Activated B cell treated with CpG ODN at 0.5 μM for 24 hours (primary cell): ENCODE results near the gene PKN3. TPM values are rescaled to one million over a fixed set of nuclear protein-coding genes. Genes with fewer than 3 reads are reported as not detected.
"Not testable (repeated sequence)": the region's sequence is repeated elsewhere in the genome, so short reads cannot be mapped to it uniquely, and the experiment has no call there.

Source experiments
- ATAC-seq: fragments of 200-7000 bp; cut with Tn5 transposase; one replicate; pipeline ENCODE4 v1.10.0; 2021; ENCODE audit warnings: low read depth, mild to moderate bottlenecking, moderate library complexity
- CTCF ChIA-PET: fragments of 350-600 bp; sonication (Branson Sonifier 250); formaldehyde crosslinking; loops from one replicate; lab custom pipeline; 2021; ENCODE audit warnings: antibody characterized with exemption; lab: Charles Lee
- POLR2A ChIA-PET: fragments of 350-600 bp; sonication (Branson Sonifier 250); formaldehyde crosslinking; loops from one replicate; lab custom pipeline; 2021; ENCODE audit warnings: antibody characterized with exemption; lab: Charles Lee
- DNase-seq: peaks from one replicate; pipeline ENCODE4 v3.0.0; 2022
- H3K27ac Mint-ChIP-seq: one replicate; pipeline ENCODE4 v1.8.0; 2020; ENCODE audit warnings: mixed read lengths
- H3K27me3 Mint-ChIP-seq: one replicate; pipeline ENCODE4 v1.8.0; 2021; ENCODE audit warnings: mixed read lengths
- H3K36me3 Mint-ChIP-seq: one replicate; pipeline ENCODE4 v1.8.0; 2021; ENCODE audit warnings: low read depth, mixed read lengths
- H3K4me1 Mint-ChIP-seq: one replicate; pipeline ENCODE4 v1.8.0; 2021; ENCODE audit warnings: mixed read lengths
- H3K4me3 Mint-ChIP-seq: one replicate; pipeline ENCODE4 v1.8.0; 2020; ENCODE audit warnings: mild to moderate bottlenecking, mixed read lengths
- H3K9me3 Mint-ChIP-seq: one replicate; pipeline ENCODE4 v1.8.0; 2020; ENCODE audit warnings: mixed read lengths
- CTCF ChIP-seq: fragments of 200-600 bp; IDR thresholded peaks from one replicate; pipeline ENCODE4 v1.8.0; 2022; ENCODE audit warnings: antibody characterized with exemption, mild to moderate bottlenecking
- intact Hi-C: fragments of 100-400 bp; cut with micrococcal nuclease; formaldehyde crosslinking; loops from one replicate; pipeline ENCODE4 v1.15.1; 2024
- total RNA-seq: library from RNA; stranded (reverse); gene quantifications from 2 replicates; pipeline ENCODE4 v1.2.3, GENCODE V29; 2022

Gene PKN3
- total RNA-seq, 1 donor from 2014 or later = 17.4 TPM

- Mint-ChIP-seq H3K36me3 (peaks cover 53% of the 10 kb centered on the region), H3K27me3 (no peaks in the 10 kb centered on the region), H3K4me3 (peak overlapping the region; percentile 98), H3K9me3 (no peaks in the 10 kb centered on the region), H3K27ac (peak overlapping the region; percentile 97), H3K4me1 (peaks cover 72% of the 10 kb centered on the region)
- no peak for TF ChIP-seq CTCF
- intact Hi-C loops = loop anchor here (1.0 to 10.0 kb wide), 7 partner anchors 12 to 365 kb away; partner anchors contain the start of genes COQ4, GLE1, KYAT1 and LRRC8A
- peak; percentile 32 for DNase-seq
- CTCF ChIA-PET = interaction anchor here (1.6 kb wide), 1 partner anchor 12 kb away, joined by 7 read pairs; the partner anchor contains the start of gene PKN3
- POLR2A ChIA-PET = interaction anchor here (0.6 to 3.8 kb wide), 23 partner anchors 9 to 662 kb away, joined by 3 to 16 read pairs (median 4); partner anchors contain the start of genes DYNC2I2, ENDOG, PKN3 and SPTAN1
- peak; percentile 2 for ATAC-seq
These were observed 12.3 kb upstream of the PKN3 start for GRCh38 chr9:128689820-128690683.

GRCh38 chr9:128690684-128691034 is 11.6 kb upstream of the PKN3 start:
- POLR2A ChIA-PET = interaction anchor here (0.6 to 3.8 kb wide), 7 partner anchors 10 to 111 kb away, joined by 4 to 16 read pairs (median 12); partner anchors contain the start of genes DYNC2I2, PKN3 and ZDHHC12
- ATAC-seq = no peak
- no peak for TF ChIP-seq CTCF
- peaks cover 57% of the 10 kb centered on the region for H3K36me3 Mint-ChIP-seq
- intact Hi-C loops = no loop called here
- DNase-seq = no peak
- peaks cover 66% of the 10 kb centered on the region for H3K4me1 Mint-ChIP-seq
- H3K4me3 Mint-ChIP-seq = peak overlapping the region; percentile 98
- H3K27ac Mint-ChIP-seq = peak overlapping the region; percentile 97
- CTCF ChIA-PET = interaction anchor here (1.6 kb wide), 1 partner anchor 12 kb away, joined by 7 read pairs; the partner anchor contains the start of gene PKN3
- no peaks in the 10 kb centered on the region for H3K9me3 Mint-ChIP-seq
- no peaks in the 10 kb centered on the region for H3K27me3 Mint-ChIP-seq

- ATAC-seq, DNase-seq, intact Hi-C loops, H3K9me3 Mint-ChIP-seq, H3K27me3 Mint-ChIP-seq: not testable (repeated sequence)
- peak overlapping the region; percentile 36 for H3K4me3 Mint-ChIP-seq
- POLR2A ChIA-PET = interaction anchor here (0.7 to 3.3 kb wide), 7 partner anchors 8 to 50 kb away, joined by 3 to 61 read pairs (median 6); partner anchors contain the start of genes PKN3 and ZDHHC12
- H3K27ac Mint-ChIP-seq = peak overlapping the region; percentile 74
- CTCF ChIA-PET = interaction anchor here (0.8 to 1.0 kb wide), 2 partner anchors 8 to 10 kb away, joined by 3 read pairs; partner anchors contain the start of gene PKN3
- peaks cover 45% of the 10 kb centered on the region for H3K4me1 Mint-ChIP-seq
- H3K36me3 Mint-ChIP-seq = peaks cover 66% of the 10 kb centered on the region
These were observed 8.6 kb upstream of the PKN3 start for GRCh38 chr9:128693738-128694137.

- H3K27ac Mint-ChIP-seq = peak overlapping the region; percentile 74
- H3K4me3 Mint-ChIP-seq = peak overlapping the region; percentile 46
- peaks cover 45% of the 10 kb centered on the region for H3K4me1 Mint-ChIP-seq
- no peaks in the 10 kb centered on the region for H3K9me3 Mint-ChIP-seq
- CTCF ChIA-PET = interaction anchor here (1.0 kb wide), 1 partner anchor 10 kb away, joined by 3 read pairs; no protein-coding TSS in a partner anchor
- intact Hi-C loops = no loop called here
- no peak for TF ChIP-seq CTCF
- H3K36me3 Mint-ChIP-seq = peaks cover 66% of the 10 kb centered on the region
- H3K27me3 Mint-ChIP-seq = no peaks in the 10 kb centered on the region
- POLR2A ChIA-PET = interaction anchor here (0.6 to 3.3 kb wide), 6 partner anchors 8 to 237 kb away, joined by 3 to 61 read pairs (median 6); partner anchors contain the start of genes PKN3 and ZDHHC12
- ATAC-seq (peak; percentile 41), DNase-seq (no peak)
These were observed 8.0 kb upstream of the PKN3 start for GRCh38 chr9:128694344-128694743.

- POLR2A ChIA-PET = interaction anchor here (0.5 to 3.1 kb wide), 10 partner anchors 10 to 1105 kb away, joined by 3 to 16 read pairs (median 4); partner anchors contain the start of gene ZDHHC12
- no peak for DNase-seq
- H3K27me3 Mint-ChIP-seq = no peaks in the 10 kb centered on the region
- intact Hi-C loops = no loop called here
- H3K36me3 Mint-ChIP-seq = peaks cover 51% of the 10 kb centered on the region
- no peak overlapping the region for H3K4me3 Mint-ChIP-seq
- H3K9me3 Mint-ChIP-seq = no peaks in the 10 kb centered on the region
- TF ChIP-seq CTCF = no peak
- H3K27ac Mint-ChIP-seq = peak overlapping the region; percentile 12
- CTCF ChIA-PET = interaction anchor here (0.8 kb wide), 1 partner anchor 12 kb away, joined by 4 read pairs; no protein-coding TSS in a partner anchor
- ATAC-seq = no peak
- peaks cover 41% of the 10 kb centered on the region for H3K4me1 Mint-ChIP-seq
These were observed 5.2 kb upstream of the PKN3 start for GRCh38 chr9:128696923-128697707.

- CTCF ChIA-PET = interaction anchor here (1.2 kb wide), 1 partner anchor 119 kb away, joined by 3 read pairs; the partner anchor contains the start of gene ENDOG
- peaks cover 32% of the 10 kb centered on the region for H3K36me3 Mint-ChIP-seq
- H3K4me3 Mint-ChIP-seq, intact Hi-C loops, H3K27me3 Mint-ChIP-seq, H3K9me3 Mint-ChIP-seq, ATAC-seq, H3K27ac Mint-ChIP-seq, DNase-seq: not testable (repeated sequence)
- peaks cover 29% of the 10 kb centered on the region for H3K4me1 Mint-ChIP-seq
- POLR2A ChIA-PET = interaction anchor here (1.8 to 3.4 kb wide), 2 partner anchors 9 to 25 kb away, joined by 6 to 16 read pairs; partner anchors contain the start of genes SET and ZDHHC12
These were observed 3.1 kb upstream of the PKN3 start for GRCh38 chr9:128699096-128699795.
